Measurements from ENCODE around the gene GSAP. TPM values are rescaled to one million over a fixed set of nuclear protein-coding genes. Genes with fewer than 3 reads are reported as not detected.

Gene GSAP
- polyA plus RNA-seq, 1 donor from 2014 or later = 0.21 TPM

- no peaks in the 10 kb centered on the region for H3K9me3 ChIP-seq (ENCODE audit: low read length)
- H3F3A ChIP-seq (ENCODE audit: insufficient read depth, low read length, poor library complexity, severe bottlenecking) = no peaks in the 10 kb centered on the region
- no peak for TF ChIP-seq SMC3 (conservative IDR thresholded peaks at IDR 0.05; ENCODE audit: poor library complexity)
- no peak for TF ChIP-seq MXI1 (conservative IDR thresholded peaks at IDR 0.05; ENCODE audit: poor library complexity, severe bottlenecking)
- TF ChIP-seq REST (IDR thresholded peaks at IDR 0.05; ENCODE audit: borderline replicate concordance) = no peak
- TF ChIP-seq, protein P1, sequence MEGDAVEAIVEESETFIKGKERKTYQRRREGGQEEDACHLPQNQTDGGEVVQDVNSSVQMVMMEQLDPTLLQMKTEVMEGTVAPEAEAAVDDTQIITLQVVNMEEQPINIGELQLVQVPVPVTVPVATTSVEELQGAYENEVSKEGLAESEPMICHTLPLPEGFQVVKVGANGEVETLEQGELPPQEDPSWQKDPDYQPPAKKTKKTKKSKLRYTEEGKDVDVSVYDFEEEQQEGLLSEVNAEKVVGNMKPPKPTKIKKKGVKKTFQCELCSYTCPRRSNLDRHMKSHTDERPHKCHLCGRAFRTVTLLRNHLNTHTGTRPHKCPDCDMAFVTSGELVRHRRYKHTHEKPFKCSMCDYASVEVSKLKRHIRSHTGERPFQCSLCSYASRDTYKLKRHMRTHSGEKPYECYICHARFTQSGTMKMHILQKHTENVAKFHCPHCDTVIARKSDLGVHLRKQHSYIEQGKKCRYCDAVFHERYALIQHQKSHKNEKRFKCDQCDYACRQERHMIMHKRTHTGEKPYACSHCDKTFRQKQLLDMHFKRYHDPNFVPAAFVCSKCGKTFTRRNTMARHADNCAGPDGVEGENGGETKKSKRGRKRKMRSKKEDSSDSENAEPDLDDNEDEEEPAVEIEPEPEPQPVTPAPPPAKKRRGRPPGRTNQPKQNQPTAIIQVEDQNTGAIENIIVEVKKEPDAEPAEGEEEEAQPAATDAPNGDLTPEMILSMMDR (IDR thresholded peaks at IDR 0.05; ENCODE audit: poor library complexity, severe bottlenecking) = no peak
- TF ChIP-seq EZH2 (IDR thresholded peaks at IDR 0.05; ENCODE audit: borderline replicate concordance, insufficient read depth, low read length, poor library complexity, severe bottlenecking) = no peak
- TF ChIP-seq EP300 (conservative IDR thresholded peaks at IDR 0.05; ENCODE audit: poor library complexity, severe bottlenecking) = no peak
- no peak for TF ChIP-seq POLR2AphosphoS5 (IDR thresholded peaks at IDR 0.05)
- TF ChIP-seq TAF1 (IDR thresholded peaks at IDR 0.05; ENCODE audit: low read depth) = no peak
- TF ChIP-seq RAD21 (conservative IDR thresholded peaks at IDR 0.05) = no peak
- no peaks in the 10 kb centered on the region for H3K9me2 ChIP-seq (ENCODE audit: insufficient read depth, low read length)
- H3K27me3 ChIP-seq (ENCODE audit: insufficient read depth, low read depth, low read length) = no peaks in the 10 kb centered on the region
- H2AFZ ChIP-seq (ENCODE audit: low read depth, low read length) = no peak overlapping the region
- H4K20me1 ChIP-seq (ENCODE audit: insufficient read depth) = no peaks in the 10 kb centered on the region
- no peak overlapping the region for H3K4me3 ChIP-seq (ENCODE audit: low read length)
- H3K4me2 ChIP-seq (ENCODE audit: low read length) = no peak overlapping the region
- no peak overlapping the region for H3K27ac ChIP-seq (ENCODE audit: low read length)
- H3K36me3 ChIP-seq (ENCODE audit: insufficient read depth, low read length) = no peaks in the 10 kb centered on the region
- no peak overlapping the region for H3K9ac ChIP-seq (ENCODE audit: low read length)
- no peaks in the 10 kb centered on the region for H3K79me2 ChIP-seq (replicated peaks; ENCODE audit: insufficient read depth, low read length)
Measured at GRCh38 chr7:77457779-77458178, 41.6 kb upstream of the GSAP start.

DNA sequence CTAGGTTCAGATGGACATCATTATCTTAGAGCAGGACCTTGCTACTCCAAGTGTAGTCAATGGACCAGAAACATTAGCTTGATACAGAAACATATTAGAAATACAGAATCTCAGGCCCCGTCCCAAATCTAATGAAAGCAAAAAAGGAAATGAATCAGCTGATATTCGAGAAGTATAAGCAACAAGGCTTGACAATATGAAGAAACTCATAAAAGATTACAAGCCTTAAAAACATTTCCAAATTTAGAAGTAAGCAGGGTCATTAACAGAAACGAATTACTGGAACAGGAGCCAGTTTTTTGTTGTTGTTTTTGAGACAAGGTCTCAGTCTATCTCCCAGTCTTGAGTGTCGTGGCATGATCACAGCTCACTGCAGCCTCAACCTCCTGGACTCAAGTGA lies 40.5 kb upstream of the GSAP start:
- no peaks in the 10 kb centered on the region for H3F3A ChIP-seq (ENCODE audit: insufficient read depth, low read length, poor library complexity, severe bottlenecking)
- H3K9ac ChIP-seq (ENCODE audit: low read length) = no peak overlapping the region
- H3K36me3 ChIP-seq (ENCODE audit: insufficient read depth, low read length) = no peaks in the 10 kb centered on the region
- no peaks in the 10 kb centered on the region for H3K27me3 ChIP-seq (ENCODE audit: insufficient read depth, low read depth, low read length)
- H3K4me3 ChIP-seq (ENCODE audit: low read length) = no peak overlapping the region
- H4K20me1 ChIP-seq (ENCODE audit: insufficient read depth) = no peaks in the 10 kb centered on the region
- no peaks in the 10 kb centered on the region for H3K9me2 ChIP-seq (ENCODE audit: insufficient read depth, low read length)
- no peaks in the 10 kb centered on the region for H3K9me3 ChIP-seq (ENCODE audit: low read length)
- H3K27ac ChIP-seq (ENCODE audit: low read length) = no peak overlapping the region
- H3K4me2 ChIP-seq (ENCODE audit: low read length) = no peak overlapping the region
- TF ChIP-seq SMC3 (conservative IDR thresholded peaks at IDR 0.05; ENCODE audit: poor library complexity) = no peak
- TF ChIP-seq EZH2 (IDR thresholded peaks at IDR 0.05; ENCODE audit: borderline replicate concordance, insufficient read depth, low read length, poor library complexity, severe bottlenecking) = no peak
- H3K79me2 ChIP-seq (replicated peaks; ENCODE audit: insufficient read depth, low read length) = no peaks in the 10 kb centered on the region
- no peak overlapping the region for H2AFZ ChIP-seq (ENCODE audit: low read depth, low read length)

GRCh38 chr7:77455321-77455720 lies 39.2 kb upstream of the GSAP start:
- no peak overlapping the region for H3K4me2 ChIP-seq (ENCODE audit: low read length)
- H3K9ac ChIP-seq (ENCODE audit: low read length) = no peak overlapping the region

More at GRCh38 chr7:77455321-77455720, 39.2 kb upstream of the GSAP start:
- no peaks in the 10 kb centered on the region for H3K27me3 ChIP-seq (ENCODE audit: insufficient read depth, low read depth, low read length)
- no peaks in the 10 kb centered on the region for H4K20me1 ChIP-seq (ENCODE audit: insufficient read depth)
- H3K9me2 ChIP-seq (ENCODE audit: insufficient read depth, low read length) = no peaks in the 10 kb centered on the region
- no peak overlapping the region for H3K4me3 ChIP-seq (ENCODE audit: low read length)
- H3F3A ChIP-seq (ENCODE audit: insufficient read depth, low read length, poor library complexity, severe bottlenecking) = no peaks in the 10 kb centered on the region
- no peaks in the 10 kb centered on the region for H3K9me3 ChIP-seq (ENCODE audit: low read length)
- H3K27ac ChIP-seq (ENCODE audit: low read length) = no peak overlapping the region
- no peaks in the 10 kb centered on the region for H3K79me2 ChIP-seq (replicated peaks; ENCODE audit: insufficient read depth, low read length)
- H3K36me3 ChIP-seq (ENCODE audit: insufficient read depth, low read length) = no peaks in the 10 kb centered on the region
- H2AFZ ChIP-seq (ENCODE audit: low read depth, low read length) = no peak overlapping the region
- TF ChIP-seq, protein P1 (IDR thresholded peaks at IDR 0.05; ENCODE audit: poor library complexity, severe bottlenecking) = no peak
- TF ChIP-seq EZH2 (IDR thresholded peaks at IDR 0.05; ENCODE audit: borderline replicate concordance, insufficient read depth, low read length, poor library complexity, severe bottlenecking) = no peak
- TF ChIP-seq EP300 (conservative IDR thresholded peaks at IDR 0.05; ENCODE audit: poor library complexity, severe bottlenecking) = no peak
- TF ChIP-seq TAF1 (IDR thresholded peaks at IDR 0.05; ENCODE audit: low read depth) = no peak
- TF ChIP-seq REST (IDR thresholded peaks at IDR 0.05; ENCODE audit: borderline replicate concordance) = no peak
- no peak for TF ChIP-seq POLR2AphosphoS5 (IDR thresholded peaks at IDR 0.05)
- no peak for TF ChIP-seq MXI1 (conservative IDR thresholded peaks at IDR 0.05; ENCODE audit: poor library complexity, severe bottlenecking)
- TF ChIP-seq SMC3 (conservative IDR thresholded peaks at IDR 0.05; ENCODE audit: poor library complexity) = no peak
- TF ChIP-seq RAD21 (conservative IDR thresholded peaks at IDR 0.05) = no peak
